KMS-11 (cell line): ENCODE data around the gene DHFR2.

Source experiments
- H2AFZ ChIP-seq: fragments of 200-600 bp; sonication (generic); 2 replicates; pipeline ENCODE4 v1.6.1; 2016; ENCODE audit warnings: antibody characterized with exemption, mixed run types, low read depth
- H3K27ac ChIP-seq: fragments of 200-600 bp; sonication (generic); 2 replicates; pipeline ENCODE4 v1.6.1; 2016; ENCODE audit warnings: mild to moderate bottlenecking, mixed run types
- H3K27me3 ChIP-seq: fragments of 200-600 bp; sonication (generic); 2 replicates; pipeline ENCODE4 v1.6.1; 2017; ENCODE audit warnings: mild to moderate bottlenecking, low read depth, mixed run types, moderate library complexity; ENCODE audit not compliant: insufficient read depth
- H3K36me3 ChIP-seq: fragments of 200-600 bp; sonication (generic); 2 replicates; pipeline ENCODE4 v1.6.1; 2017; ENCODE audit warnings: mild to moderate bottlenecking, mixed run types; ENCODE audit not compliant: insufficient read depth
- H3K4me1 ChIP-seq: fragments of 200-600 bp; sonication (generic); 2 replicates; pipeline ENCODE4 v1.6.1; 2016; ENCODE audit warnings: mild to moderate bottlenecking, low read depth, mixed run types; ENCODE audit not compliant: poor library complexity, severe bottlenecking
- H3K4me2 ChIP-seq: fragments of 200-600 bp; sonication (generic); 2 replicates; pipeline ENCODE4 v1.7.0; 2016; ENCODE audit warnings: mild to moderate bottlenecking, mixed run types
- H3K4me3 ChIP-seq: fragments of 200-600 bp; sonication (generic); IDR thresholded peaks from 2 replicates; pipeline ENCODE4 v1.6.1; 2017; ENCODE audit warnings: low read depth, low read length, mixed read lengths; ENCODE audit not compliant: insufficient read depth
- H3K79me2 ChIP-seq: fragments of 200-600 bp; sonication (generic); 2 replicates; pipeline ENCODE4 v1.6.1; 2016; ENCODE audit warnings: low read depth, mixed run types; ENCODE audit not compliant: insufficient read depth
- H3K9ac ChIP-seq: fragments of 200-600 bp; sonication (generic); 2 replicates; pipeline ENCODE4 v1.6.1; 2016; ENCODE audit warnings: mild to moderate bottlenecking, mixed run types
- H4K20me1 ChIP-seq: fragments of 200-600 bp; sonication (generic); 2 replicates; pipeline ENCODE4 v1.6.1; 2016; ENCODE audit warnings: mild to moderate bottlenecking, mixed run types; ENCODE audit not compliant: insufficient read depth
- CTCF ChIP-seq: fragments of 200-600 bp; sonication (generic); conservative IDR thresholded peaks from 2 replicates; pipeline ENCODE4 v1.6.1; 2017; ENCODE audit warnings: low read depth, mild to moderate bottlenecking, antibody characterized with exemption, low read length, moderate library complexity, mixed read lengths

The DHFR2 gene

GRCh38 chr3:94019659-94020058 lies 43.1 kb downstream of the DHFR2 start:
- Histone ChIP-seq H3K27ac (no peak overlapping the region), H3K9ac (no peak overlapping the region), H4K20me1 (no peaks in the 10 kb centered on the region), H3K27me3 (no peaks in the 10 kb centered on the region), H3K4me3 (no peak overlapping the region), H3K4me2 (no peak overlapping the region), H3K4me1 (no peaks in the 10 kb centered on the region), H3K36me3 (no peaks in the 10 kb centered on the region), H3K79me2 (no peaks in the 10 kb centered on the region), H2AFZ (no peak overlapping the region)
- no peak for TF ChIP-seq CTCF

- TF ChIP-seq CTCF = no peak
- Histone ChIP-seq H3K4me1 (no peaks in the 10 kb centered on the region), H3K36me3 (no peaks in the 10 kb centered on the region), H3K27me3 (no peaks in the 10 kb centered on the region), H2AFZ (no peak overlapping the region), H3K27ac (no peak overlapping the region), H4K20me1 (no peaks in the 10 kb centered on the region), H3K79me2 (no peaks in the 10 kb centered on the region), H3K9ac (no peak overlapping the region), H3K4me2 (no peak overlapping the region), H3K4me3 (no peak overlapping the region)
These were observed 47.7 kb downstream of the DHFR2 start for GRCh38 chr3:94015025-94015424.

GRCh38 chr3:94012185-94012584 lies 50.5 kb downstream of the DHFR2 start:
- no peak overlapping the region for H3K27ac ChIP-seq
- no peaks in the 10 kb centered on the region for H3K36me3 ChIP-seq
- TF ChIP-seq CTCF = no peak
- no peak overlapping the region for H3K4me2 ChIP-seq
- H3K9ac ChIP-seq = no peak overlapping the region
- H3K4me3 ChIP-seq = no peak overlapping the region
- H3K27me3 ChIP-seq = no peaks in the 10 kb centered on the region
- no peaks in the 10 kb centered on the region for H3K79me2 ChIP-seq
- H2AFZ ChIP-seq = no peak overlapping the region
- no peaks in the 10 kb centered on the region for H3K4me1 ChIP-seq
- H4K20me1 ChIP-seq = no peaks in the 10 kb centered on the region

GRCh38 chr3:94011233-94011711 lies 51.4 kb downstream of the DHFR2 start:
- TF ChIP-seq CTCF = no peak
- Histone ChIP-seq H3K79me2 (no peaks in the 10 kb centered on the region), H2AFZ (no peak overlapping the region), H3K4me3 (no peak overlapping the region), H3K27ac (no peak overlapping the region), H3K4me1 (no peaks in the 10 kb centered on the region), H3K27me3 (no peaks in the 10 kb centered on the region), H4K20me1 (no peaks in the 10 kb centered on the region), H3K9ac (no peak overlapping the region), H3K36me3 (no peaks in the 10 kb centered on the region), H3K4me2 (no peak overlapping the region)
